GM12864 (cell line): ENCODE results near the gene TRIM14.
"Not testable (repeated sequence)": the region's sequence is repeated elsewhere in the genome, so short reads cannot be mapped to it uniquely, and the experiment has no call there.

Source experiments
- DNase-seq: peaks from one replicate; pipeline ENCODE4 v3.0.0-alpha.2; 2011; ENCODE audit warnings: low read depth
- H3K4me3 ChIP-seq: 2 replicates; pipeline ENCODE4 v1.5.1; 2011; ENCODE audit warnings: mild to moderate bottlenecking, low read depth, low read length, control low read depth
- TF ChIP-seq, protein P1 (sequence below): IDR thresholded peaks from 2 replicates; pipeline ENCODE4 v1.5.1; 2011; ENCODE audit warnings: low read depth, mild to moderate bottlenecking, moderate library complexity, low read length, control low read depth, inconsistent platforms; ENCODE audit errors: missing control alignments

TRIM14 gene

GRCh38 chr9:98020476-98021145 is 98.4 kb downstream of the TRIM14 start:
- TF ChIP-seq, protein P1, sequence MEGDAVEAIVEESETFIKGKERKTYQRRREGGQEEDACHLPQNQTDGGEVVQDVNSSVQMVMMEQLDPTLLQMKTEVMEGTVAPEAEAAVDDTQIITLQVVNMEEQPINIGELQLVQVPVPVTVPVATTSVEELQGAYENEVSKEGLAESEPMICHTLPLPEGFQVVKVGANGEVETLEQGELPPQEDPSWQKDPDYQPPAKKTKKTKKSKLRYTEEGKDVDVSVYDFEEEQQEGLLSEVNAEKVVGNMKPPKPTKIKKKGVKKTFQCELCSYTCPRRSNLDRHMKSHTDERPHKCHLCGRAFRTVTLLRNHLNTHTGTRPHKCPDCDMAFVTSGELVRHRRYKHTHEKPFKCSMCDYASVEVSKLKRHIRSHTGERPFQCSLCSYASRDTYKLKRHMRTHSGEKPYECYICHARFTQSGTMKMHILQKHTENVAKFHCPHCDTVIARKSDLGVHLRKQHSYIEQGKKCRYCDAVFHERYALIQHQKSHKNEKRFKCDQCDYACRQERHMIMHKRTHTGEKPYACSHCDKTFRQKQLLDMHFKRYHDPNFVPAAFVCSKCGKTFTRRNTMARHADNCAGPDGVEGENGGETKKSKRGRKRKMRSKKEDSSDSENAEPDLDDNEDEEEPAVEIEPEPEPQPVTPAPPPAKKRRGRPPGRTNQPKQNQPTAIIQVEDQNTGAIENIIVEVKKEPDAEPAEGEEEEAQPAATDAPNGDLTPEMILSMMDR: no peak
- DNase-seq: no peak
- no peak overlapping the region for H3K4me3 ChIP-seq

DNA sequence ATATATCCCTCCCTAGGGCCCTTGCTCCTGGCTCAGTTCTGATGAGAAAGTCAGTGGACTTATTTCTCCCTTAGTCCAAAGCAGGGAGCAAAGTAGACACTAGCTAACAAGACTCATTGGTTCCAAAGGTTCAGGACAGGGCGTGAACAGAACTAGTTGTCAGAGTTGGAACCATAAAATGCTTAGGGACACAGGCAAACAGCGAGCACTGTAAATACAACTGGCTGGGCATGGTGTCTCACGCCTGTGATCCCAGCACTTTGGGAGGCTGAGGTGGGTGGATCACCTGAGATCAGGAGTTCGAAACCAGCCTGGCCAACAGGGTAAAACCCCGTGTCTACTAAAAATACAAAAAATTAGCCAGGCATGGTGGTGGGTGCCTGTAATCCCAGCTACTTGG is 99.2 kb downstream of the TRIM14 start:
- DNase-seq, H3K4me3 ChIP-seq: not testable (repeated sequence)
